HG03342 (cell line): Measurements from ENCODE around the gene SERAC1.
A peak's percentile ranks its signal among the peaks of the same experiment; 100 is the strongest.

ENCODE experiments used
- ATAC-seq: cut with Tn5 transposase; IDR thresholded peaks from one replicate; pipeline ENCODE4 v1.9.1; 2021; ENCODE audit warnings: mild to moderate bottlenecking, moderate library complexity; ENCODE audit not compliant: unreplicated experiment

SERAC1 gene

DNA sequence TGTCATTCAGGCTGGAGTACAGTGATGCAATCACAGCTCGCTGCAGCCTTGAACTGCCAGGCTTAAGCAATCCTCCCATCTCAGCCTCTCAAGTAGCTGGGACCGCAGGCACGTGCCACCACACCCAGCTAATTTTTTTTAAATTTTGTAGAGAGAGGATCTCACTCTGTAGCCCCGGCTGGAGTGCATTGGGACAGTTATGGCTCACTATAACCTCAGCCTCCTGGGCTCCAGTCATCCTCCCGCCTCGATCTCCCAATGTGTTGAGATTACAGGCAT, 86.5 kb downstream of the SERAC1 start:
- ATAC-seq = no peak

DNA sequence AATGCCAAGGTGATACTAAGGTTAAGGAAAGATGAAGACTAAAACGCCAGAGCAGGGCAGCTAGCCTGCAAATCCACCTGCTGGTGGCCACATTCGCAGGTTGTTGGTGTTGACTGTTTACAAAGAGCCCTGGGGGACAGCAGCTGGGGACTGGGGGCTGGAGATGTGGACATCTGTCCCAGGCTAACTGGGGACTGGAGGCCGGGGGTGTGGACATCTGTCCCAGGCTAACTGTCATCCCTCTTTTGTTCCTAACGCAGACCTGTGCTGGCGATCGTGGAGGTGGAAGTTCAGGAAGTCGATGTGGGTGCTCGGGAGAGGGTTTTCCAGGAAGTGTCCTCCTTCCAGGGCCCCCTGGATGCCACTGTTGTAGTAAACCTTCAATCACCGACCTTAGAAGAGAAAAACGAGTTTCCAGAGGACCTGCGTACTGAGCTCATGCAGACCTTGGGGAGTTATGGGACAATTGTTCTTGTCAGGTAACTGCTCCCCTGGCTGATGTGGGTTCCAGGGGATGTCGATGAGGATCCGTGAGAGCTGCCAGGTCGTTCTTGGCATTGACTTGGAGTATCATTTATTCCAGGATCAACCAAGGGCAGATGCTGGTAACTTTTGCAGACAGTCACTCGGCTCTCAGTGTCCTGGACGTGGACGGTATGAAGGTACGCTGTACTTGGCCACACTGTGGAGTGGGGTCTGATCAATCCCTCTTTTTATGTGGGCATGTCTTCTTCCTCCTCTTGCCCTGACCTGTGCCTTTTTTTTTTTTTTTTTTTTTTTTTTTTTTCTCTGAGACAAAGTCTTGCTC, 87.0 kb downstream of the SERAC1 start:
- ATAC-seq = no peak

DNA sequence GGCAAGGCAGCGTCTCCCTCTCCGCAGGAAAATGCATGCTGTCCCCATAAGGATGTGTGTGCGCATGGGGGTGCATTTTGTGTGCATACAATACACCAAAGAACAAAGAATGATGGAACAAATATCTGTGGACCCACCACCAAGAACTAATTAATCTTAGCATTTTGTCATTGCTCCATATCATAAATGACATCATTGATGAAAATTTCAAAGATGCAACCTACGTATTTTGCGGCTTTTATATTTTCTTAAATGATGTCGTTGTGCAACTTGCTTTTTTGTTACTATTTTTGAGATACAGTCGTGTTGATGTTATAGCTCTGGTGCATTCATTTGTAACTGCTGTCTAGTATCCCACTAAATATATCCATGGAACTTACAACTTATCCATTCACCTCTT, 89.7 kb downstream of the SERAC1 start:
- no peak for ATAC-seq

DNA sequence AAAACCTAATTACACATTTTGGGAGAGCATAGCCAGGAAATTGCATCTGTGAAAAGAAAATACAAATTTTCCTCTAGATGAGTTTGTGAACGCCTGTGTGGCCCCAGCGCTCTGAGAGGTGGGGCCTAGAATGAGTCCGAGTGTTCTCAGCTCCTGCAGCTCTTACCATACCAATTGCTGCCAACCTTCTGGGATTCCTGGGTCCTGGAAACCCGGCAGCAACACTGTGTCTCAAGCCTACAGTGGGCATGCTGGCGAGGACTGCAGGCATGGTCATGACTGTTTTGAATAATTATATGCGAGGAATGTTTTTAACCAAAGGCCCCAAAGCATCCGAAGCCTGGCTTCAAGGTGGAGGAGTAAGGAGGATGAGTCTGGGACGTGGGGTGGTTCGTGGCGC, 90.4 kb downstream of the SERAC1 start:
- ATAC-seq = no peak

DNA sequence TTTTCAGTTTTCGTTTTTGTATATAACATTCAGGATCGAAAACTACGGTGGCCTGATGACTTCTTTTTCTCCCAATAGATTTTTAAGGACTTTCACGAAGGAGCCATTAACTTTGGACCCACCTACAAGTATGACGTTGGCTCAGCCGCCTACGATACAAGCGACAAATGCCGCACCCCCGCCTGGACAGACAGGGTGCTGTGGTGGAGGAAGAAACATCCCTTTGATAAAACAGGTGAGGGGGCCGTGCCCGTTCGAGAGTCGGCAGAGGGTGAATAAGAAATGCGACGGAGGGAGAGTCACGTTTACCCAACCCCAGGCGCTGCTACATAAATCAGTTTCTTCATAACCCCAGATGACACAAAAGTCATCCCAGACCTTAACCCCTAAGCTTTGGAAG, 91.5 kb downstream of the SERAC1 start:
- no peak for ATAC-seq

DNA sequence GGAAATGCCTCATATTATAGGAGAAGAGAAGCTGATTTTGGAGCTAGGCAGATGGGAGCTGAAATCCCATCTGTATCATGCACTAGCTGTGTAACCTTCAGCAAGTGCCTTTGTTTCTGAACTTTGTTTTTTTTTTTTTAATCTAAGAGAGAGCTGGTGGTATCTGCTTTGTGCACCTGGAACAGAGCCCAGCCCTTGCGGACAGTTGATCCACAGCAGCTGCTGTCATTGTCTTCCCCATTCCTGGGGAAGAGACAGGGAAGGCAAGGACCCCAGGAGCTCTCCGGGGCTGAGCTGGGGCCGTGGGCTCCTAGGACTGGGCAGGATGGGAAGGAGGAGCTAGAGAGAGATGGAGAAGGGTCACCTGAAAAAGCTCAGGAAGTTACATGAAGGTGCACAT, 94.3 kb downstream of the SERAC1 start:
- no peak for ATAC-seq

DNA sequence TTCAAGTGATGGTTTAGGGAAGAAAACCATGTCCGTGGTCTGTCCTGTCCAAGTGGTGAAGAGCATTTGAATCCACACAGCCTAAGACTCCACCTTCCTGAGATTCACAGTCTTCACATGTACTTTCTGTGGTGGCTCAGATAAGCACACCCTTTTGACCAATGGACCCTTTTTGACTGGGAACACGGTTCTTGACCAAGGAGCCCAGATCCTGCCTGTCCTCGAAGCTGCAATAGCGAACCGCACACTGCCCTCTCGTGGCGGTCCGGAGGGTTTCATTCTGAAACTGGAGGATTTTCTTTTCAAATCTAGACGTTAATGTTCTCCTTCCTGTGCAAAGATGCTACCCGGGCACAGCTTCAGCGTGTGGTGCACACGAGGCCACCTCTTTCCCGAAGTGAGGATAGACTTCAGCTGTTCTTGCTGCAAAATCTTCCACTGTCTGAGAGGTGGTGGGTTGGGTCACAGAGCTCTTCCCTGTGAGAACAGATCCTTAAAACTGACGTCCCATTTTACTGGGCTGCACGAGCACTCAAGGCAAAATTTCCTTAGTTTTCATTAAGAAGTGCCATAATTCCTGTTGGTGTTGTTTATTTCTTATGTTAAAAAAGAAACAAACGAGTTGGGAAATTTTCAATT, 95.9 kb downstream of the SERAC1 start:
- ATAC-seq = peak; percentile 69

DNA sequence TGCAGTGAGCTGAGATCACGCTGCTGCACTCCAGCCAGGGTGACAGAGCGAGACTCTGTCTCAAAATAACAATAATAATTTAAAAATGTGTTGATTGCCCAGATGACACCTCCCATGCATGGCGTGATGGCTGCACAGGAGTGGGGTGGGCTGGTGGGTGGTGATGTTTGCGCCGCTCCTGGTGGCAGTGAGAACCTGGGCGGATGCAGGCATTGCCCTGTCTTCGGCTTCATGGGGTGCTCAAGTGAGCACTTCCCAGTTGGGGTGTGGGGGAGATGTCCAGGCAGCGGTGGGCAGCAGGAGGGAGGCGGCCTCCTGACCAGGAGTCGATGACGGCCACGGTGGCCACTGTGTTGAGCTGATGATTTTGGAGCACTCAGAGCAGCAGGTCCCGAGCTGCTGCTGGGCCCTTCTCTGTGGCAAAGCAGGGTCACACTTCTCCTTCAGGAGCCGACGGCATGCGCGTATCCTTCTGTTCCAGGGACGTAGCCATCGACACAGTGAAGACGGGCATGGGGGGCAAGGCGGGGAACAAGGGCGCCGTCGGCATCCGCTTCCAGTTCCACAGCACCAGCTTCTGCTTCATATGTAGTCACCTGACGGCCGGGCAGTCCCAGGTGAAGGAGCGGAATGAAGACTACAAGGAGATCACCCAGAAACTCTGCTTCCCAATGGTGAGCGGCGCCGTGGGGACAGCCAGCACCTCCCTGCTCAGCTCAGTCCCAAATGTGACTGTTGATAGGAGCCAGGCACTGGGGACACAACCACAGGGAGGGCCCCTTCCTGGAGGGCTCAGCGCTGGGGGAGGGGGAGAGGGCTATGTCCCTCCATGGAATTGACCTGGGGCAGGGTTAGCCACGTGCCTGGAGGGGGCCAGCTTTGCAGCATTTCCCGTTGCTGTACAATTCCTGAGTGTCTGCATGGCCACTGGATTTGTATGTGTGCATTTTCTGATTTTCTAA, 96.7 kb downstream of the SERAC1 start:
- ATAC-seq = no peak

DNA sequence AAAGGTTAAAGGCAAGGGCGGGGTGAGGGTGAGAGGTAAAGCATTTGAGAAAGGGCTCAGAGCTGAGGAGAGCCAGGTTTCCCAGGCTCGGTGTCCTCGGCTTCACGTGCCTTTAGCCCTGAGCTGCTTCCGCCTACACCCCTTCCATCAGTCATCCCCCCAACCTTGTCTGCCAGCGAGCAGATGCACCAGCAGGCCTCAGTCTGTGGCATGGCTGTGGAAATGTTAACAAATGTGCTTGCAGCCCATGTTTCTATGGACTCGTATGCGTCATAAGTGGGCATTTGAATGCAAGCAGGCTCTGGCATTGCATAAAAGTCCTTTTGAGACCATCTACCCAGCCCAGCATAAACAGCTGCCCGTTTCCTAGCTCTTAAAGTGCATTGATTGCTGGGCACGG, 97.5 kb downstream of the SERAC1 start:
- no peak for ATAC-seq

DNA sequence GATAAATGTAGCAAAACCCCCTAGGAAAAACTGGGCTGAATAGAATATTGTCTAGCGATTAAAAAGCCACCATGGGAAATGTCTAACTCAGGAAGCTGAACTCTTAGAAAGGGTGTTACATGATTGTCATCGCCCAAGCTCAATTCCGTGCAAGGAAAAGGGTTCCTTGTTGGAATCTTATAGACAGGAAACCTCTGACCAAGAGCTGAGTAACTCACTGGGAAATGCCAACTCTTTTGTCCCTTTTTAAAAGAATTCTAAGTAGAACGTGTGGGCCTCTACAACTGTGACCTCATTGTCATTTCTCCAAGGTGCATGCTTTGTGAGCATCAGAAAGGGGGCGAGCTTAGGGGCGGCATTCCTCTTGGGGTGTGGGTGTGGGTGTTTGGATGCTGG, 98.3 kb downstream of the SERAC1 start:
- no peak for ATAC-seq

DNA sequence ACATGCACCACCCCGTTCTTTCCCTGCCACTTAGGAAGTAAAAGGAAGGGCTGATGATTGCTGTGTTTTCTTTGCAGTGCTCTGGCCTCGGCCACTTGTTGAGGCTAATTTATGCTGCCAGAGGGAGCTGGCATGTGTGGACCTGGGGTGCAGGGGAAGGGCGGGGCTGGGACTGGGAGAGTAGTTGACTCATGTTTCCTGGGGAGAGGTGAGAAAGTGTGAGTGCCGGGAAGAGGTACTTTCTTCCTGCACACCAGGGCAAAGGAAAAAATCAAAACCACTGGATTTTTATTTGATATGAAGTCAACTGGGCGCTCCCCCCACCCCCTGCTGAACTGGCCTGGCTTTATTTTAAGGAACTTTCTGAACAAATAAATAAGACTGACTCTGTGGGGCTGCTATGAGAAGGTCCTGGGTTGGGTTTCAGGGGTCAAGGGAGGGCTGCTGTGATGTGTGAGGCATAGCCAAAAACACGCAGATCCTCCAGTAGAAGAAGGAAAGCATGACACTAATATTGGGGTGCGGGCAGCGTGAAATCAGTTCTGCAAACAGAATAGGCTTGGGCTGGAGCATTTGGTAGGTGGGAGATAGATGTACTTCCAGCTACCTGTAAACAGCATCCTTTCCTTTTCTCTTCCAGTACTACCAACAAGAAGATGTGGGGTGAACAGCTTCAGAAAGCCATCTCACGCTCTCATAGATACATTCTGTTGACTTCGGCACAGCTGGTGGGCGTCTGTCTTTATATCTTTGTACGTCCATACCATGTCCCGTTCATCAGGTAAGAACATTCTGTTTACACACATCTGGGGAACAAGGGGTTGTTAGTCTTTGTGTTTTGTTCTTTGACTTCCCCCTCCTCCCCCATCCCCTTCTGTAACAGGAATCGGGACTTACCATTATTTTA, 98.9 kb downstream of the SERAC1 start:
- no peak for ATAC-seq

DNA sequence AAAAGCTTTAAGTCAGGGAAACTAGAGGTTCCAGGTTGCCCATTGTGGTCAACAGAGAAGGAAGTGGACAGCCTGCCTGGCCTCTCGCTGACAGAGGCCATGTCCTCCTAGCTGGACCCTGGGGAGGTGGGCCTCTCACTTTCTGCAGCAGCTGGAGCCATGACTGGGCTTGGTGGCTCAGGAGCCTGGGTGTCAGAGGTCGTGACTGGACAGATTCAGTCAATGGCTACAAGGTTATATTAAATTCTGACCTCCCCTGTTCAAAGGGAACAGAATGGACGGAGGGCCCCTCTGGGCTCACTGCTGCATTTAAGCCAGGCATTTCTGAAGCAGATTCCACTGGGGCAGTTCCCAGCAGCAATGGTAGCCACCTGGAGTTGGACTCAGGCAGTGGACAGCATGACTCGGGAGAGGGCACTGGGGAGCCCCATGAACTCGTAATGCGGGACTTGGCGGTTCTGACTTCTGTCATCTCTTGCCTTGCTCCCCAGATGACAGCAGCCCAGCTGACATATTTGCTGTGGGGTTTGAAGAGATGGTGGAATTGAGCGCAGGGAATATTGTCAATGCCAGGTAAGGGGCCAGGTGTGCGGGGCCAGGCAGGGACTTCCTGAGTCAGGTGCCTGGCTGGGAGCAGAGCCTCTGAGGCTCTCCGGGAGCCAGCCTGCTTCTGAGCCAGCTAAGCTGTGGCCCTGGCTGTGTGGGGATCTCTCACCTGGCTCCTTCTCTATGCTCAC, 99.7 kb downstream of the SERAC1 start:
- ATAC-seq = no peak

DNA sequence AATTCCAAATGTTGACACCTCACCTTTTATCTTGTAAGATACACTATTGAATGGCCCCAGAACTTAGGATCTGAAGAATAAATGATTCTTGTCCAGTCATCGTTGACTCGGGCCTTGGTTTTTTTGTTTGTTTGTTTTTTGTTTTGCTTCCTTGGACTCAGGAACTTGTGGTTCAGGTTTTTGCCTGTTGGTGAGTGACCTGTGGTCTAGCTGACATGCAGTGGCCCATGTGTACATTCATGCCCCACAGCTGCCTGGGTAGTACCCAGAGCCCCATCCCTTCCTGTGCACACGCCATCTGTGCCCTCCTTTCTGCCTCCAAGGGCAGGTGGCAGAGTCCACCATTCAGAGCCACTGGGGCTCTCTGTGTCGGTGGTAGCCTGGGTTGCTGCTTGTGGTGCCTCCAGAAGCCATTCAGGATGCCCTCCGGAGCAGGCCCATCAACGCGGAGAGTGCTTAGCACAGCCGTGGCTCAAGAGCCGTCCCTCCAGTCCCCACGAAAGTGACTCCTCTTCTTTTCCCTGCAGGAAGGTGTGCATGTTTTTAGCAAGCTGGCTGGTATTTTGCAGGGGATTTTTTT, 100.5 kb downstream of the SERAC1 start:
- ATAC-seq = no peak

DNA sequence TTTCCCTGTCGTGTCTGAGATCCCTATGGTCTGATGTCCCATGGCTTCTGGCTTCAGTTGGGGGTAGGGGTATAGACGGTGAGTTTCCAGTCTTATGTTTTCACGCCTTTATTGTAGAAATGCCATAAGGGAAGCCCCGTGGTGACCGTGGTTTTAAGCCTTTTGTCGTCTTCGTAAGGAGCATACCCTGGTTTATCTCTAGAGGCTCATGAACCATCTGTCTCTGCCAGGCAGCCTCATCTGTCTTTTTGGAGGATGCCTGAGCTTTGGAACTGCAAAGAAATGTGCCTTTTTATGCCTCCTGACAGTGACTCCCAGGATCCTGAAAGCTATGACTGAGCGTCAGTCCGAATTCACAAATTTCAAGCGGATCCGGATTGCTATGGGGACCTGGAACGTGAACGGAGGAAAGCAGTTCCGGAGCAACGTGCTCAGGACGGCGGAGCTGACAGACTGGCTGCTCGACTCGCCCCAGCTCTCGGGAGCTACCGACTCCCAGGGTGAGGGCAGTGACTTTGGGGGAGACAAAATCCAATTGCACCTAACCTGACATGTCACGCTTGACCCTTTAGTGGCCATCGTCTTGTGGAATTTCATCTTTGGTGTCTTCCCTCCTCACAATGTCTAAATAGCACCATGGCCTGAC, 101.8 kb downstream of the SERAC1 start:
- no peak for ATAC-seq

DNA sequence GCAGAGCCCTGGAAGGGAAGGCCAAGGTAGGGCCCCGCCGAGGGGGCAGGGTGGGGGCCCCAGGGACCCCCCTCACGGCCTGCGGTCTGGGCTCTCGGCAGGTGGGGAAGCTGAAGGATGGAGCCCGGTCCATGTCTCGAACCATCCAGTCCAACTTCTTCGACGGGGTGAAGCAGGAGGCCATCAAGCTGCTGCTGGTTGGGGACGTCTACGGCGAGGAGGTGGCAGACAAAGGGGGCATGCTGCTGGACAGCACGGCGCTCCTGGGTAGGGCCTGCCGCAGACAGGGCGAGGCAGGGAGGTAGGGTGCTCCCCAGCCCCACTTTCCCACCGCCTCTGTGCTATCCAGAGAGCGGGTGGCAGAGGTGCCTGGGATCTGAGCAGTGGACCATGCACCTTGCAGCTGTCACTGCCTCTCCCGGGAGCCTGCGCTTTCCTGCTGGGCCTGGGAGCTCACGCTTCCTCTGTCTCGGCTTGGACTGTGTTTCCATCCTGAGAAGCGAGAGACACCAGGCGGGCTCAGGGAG, 103.3 kb downstream of the SERAC1 start:
- no peak for ATAC-seq

DNA sequence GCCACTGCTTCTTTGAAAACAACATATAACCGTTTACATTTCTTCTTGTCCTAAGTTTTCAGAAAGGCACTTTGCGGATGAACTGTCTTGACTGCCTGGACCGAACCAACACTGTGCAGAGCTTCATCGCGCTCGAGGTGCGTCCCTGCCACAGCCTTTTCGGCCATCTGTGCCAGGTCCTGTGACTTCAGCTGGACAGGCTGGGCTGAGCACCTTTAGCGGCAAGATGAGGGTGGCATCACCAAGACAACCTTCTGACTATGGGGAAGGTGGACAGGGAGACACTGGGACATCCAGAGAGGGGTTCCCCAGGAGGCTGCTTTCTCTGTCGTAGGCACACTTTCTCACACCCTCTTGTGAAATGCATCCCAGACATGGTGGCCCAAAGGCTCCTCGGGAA, 104.3 kb downstream of the SERAC1 start:
- ATAC-seq = no peak

DNA sequence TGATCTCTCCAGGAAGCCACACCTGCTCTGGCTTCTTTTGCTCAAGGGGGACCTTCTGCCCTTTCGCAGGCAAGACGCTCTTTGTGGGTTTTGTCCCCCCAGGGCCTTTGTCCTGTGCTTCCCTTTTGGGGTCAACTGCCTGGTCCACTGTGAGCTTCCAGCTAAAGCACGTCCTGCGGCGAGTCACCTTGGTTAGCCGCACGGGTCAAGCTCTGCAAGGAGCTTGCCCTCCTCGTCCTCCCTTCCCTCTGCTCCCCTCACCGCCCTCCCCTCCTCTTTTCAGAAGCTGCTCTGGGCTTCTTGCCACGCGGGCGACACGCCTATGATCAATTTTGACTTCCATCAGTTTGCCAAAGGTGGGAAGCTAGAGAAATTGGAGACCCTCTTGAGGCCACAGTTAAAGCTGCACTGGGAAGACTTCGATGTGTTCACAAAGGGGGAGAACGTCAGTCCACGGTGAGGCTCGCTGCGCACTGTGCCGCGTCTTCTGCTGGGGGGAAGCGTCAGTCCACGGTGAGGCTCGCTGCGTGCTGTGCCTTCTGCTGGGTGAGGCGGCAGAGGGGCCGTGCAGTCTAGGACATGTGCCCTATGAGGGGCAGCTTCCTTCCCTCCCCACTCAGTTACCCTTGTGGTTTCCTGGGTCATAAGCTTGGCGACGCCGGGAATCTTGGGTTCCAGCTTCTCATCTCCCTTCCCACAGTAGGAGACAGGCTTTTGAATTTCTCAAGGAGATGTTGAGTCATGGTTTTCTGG, 106.2 kb downstream of the SERAC1 start:
- no peak for ATAC-seq

DNA sequence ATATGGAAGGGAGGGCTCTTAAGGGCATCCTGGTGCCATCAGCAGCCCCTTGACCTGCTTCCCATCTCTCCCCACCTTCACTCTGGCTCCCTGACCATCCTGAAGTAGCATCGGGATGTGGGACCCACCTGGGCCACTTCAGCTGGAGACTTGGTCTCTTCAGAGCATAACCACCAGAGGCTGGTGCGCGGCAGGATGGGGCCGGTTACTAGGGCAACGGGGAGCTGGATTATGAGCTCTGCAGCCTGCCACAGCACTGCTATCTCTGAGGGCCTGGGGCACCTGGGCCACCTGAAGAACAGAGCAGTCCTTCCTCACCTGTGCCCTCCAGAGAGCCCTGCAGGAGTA, 106.7 kb downstream of the SERAC1 start:
- no peak for ATAC-seq
